Measurements from ENCODE around the gene MBNL1.

The MBNL1 gene

DNA sequence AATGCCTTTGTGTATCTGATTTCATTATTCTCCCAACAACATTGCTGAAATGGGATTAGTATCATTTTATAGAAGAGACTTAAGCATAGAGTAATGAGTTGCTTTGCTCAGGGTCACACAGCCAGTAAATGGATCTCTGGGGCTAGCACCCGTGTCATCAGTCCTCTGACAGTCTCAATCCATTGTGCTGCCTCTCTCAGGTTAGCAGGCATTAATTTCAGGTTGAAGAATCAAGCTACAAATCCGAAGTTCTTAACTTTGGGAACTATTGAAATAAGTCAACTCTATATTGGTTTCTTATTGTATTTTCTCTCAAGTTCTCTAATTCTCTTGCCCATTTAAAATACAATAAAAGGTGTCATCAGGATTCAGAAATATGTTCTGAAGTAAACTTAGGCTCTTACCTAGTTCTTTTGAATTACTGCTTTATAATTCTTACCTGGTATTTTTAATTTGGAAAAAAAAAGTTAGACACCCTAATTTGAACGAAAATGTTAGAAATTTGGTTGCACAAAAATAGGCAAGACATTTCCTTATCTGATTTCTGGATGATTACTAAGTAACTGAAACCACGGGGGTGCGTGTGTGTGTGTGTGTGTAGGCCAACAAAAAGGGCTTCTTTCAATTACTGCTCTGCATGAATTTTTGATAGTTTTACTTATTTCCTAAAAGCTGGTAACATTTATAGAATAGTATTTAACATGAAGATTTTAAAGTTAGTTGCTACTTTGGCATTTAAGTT lies 189.8 kb downstream of the MBNL1 start:
- peaks cover 0 to 81% (median 21%) of the 10 kb centered on the region in 4 donors for H3K4me1 ChIP-seq
- no peak overlapping the region for H3K4me3 ChIP-seq
- H3K27ac ChIP-seq = peak overlapping the region in 1 of 2 donors; percentile 8
- intact Hi-C loops (cut with DNase I; ENCODE audit: low total_unique reads) = no loop called here
- no peak for DNase-seq
- TF ChIP-seq, protein P1, sequence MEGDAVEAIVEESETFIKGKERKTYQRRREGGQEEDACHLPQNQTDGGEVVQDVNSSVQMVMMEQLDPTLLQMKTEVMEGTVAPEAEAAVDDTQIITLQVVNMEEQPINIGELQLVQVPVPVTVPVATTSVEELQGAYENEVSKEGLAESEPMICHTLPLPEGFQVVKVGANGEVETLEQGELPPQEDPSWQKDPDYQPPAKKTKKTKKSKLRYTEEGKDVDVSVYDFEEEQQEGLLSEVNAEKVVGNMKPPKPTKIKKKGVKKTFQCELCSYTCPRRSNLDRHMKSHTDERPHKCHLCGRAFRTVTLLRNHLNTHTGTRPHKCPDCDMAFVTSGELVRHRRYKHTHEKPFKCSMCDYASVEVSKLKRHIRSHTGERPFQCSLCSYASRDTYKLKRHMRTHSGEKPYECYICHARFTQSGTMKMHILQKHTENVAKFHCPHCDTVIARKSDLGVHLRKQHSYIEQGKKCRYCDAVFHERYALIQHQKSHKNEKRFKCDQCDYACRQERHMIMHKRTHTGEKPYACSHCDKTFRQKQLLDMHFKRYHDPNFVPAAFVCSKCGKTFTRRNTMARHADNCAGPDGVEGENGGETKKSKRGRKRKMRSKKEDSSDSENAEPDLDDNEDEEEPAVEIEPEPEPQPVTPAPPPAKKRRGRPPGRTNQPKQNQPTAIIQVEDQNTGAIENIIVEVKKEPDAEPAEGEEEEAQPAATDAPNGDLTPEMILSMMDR (IDR thresholded peaks at IDR 0.05) = no peak
- H3K9me3 ChIP-seq = no peaks in the 10 kb centered on the region
- H3K27me3 ChIP-seq = no peaks in the 10 kb centered on the region
- peaks cover 27 to 60% (median 47%) of the 10 kb centered on the region in 3 donors for H3K36me3 ChIP-seq

DNA sequence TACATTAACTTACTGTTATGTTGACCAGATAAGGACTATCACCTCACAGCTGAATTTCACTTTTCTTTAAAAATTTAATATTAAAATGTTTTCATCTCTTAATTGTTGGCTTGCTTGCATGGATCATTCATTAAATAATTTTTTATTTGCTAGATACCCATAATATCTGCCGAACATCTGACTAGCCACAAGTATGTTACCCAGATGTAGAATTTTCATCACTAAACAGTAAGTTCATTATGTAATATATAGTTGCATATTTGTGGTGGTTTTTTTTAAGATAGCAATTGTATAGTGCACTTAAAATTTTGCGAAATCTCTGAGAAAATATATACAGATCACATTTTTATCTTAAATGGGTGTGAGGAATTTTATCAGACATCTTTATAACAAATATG lies 190.4 kb downstream of the MBNL1 start:
- Histone ChIP-seq H3K9me3 (no peaks in the 10 kb centered on the region), H3K27ac (peak overlapping the region in 1 of 2 donors; percentile 8), H3K27me3 (no peaks in the 10 kb centered on the region), H3K36me3 (peaks cover 30 to 66% (median 44%) of the 10 kb centered on the region in 3 donors), H3K4me3 (no peak overlapping the region), H3K4me1 (peaks cover 0 to 79% (median 17%) of the 10 kb centered on the region in 4 donors)
- TF ChIP-seq, protein P1 (IDR thresholded peaks at IDR 0.05) = no peak
- DNase-seq = no peak
- intact Hi-C loops (cut with DNase I; ENCODE audit: low total_unique reads) = no loop called here

DNA sequence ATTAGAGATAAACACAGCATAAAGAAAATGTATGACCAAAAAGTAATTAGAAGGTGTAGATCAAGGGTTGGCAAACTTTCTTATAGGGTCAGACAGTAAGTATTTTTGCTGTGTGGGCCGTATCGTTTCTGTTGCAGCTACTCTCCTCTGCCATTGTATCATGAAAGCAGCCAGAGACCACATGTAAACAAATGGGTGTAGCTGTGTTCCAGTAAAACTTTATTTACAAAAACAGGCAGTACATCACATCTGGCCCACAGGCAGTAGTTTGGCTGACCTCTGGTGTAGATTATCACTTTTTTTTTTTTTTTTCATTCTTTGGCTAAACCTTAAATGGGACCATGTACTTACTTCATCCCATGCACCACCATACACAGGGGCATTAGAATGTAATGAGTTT lies 190.8 kb downstream of the MBNL1 start:
- intact Hi-C loops (cut with DNase I; ENCODE audit: low total_unique reads) = no loop called here
- peaks cover 30 to 68% (median 46%) of the 10 kb centered on the region in 3 donors for H3K36me3 ChIP-seq
- no peaks in the 10 kb centered on the region for H3K27me3 ChIP-seq
- no peak for DNase-seq
- no peaks in the 10 kb centered on the region for H3K9me3 ChIP-seq
- no peak overlapping the region for H3K4me3 ChIP-seq
- TF ChIP-seq, protein P1 (IDR thresholded peaks at IDR 0.05) = no peak
- peaks cover 0 to 76% (median 15%) of the 10 kb centered on the region in 4 donors for H3K4me1 ChIP-seq
- no peak overlapping the region for H3K27ac ChIP-seq

DNA sequence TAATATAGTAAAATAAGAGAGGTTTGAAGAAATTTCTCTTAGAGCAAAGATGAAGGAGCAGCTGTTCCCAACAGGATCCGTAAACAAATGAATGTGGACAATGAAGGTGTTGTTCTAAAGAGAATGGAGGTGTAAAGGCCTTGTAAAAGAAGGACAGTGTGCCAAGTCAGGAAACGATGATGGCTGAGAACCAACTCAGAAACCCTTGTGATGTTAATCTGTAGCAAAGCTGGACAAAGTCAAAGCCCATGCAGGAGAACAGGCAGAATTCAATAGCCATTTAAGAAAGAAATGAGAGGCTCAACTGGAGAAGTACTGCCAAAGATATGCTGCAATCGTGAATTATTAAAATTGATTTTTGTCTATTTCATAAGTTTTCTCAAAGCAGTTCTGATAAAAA lies 192.2 kb downstream of the MBNL1 start:
- no peaks in the 10 kb centered on the region for H3K9me3 ChIP-seq
- peaks cover 41 to 79% (median 51%) of the 10 kb centered on the region in 3 donors for H3K36me3 ChIP-seq
- H3K4me3 ChIP-seq = no peak overlapping the region
- H3K27ac ChIP-seq = peak overlapping the region in 1 of 2 donors; percentile 21
- peaks cover 0 to 77% (median 12%) of the 10 kb centered on the region in 4 donors for H3K4me1 ChIP-seq
- intact Hi-C loops (cut with DNase I; ENCODE audit: low total_unique reads) = no loop called here
- H3K27me3 ChIP-seq = no peaks in the 10 kb centered on the region
- TF ChIP-seq, protein P1 (IDR thresholded peaks at IDR 0.05) = no peak
- no peak for DNase-seq

DNA sequence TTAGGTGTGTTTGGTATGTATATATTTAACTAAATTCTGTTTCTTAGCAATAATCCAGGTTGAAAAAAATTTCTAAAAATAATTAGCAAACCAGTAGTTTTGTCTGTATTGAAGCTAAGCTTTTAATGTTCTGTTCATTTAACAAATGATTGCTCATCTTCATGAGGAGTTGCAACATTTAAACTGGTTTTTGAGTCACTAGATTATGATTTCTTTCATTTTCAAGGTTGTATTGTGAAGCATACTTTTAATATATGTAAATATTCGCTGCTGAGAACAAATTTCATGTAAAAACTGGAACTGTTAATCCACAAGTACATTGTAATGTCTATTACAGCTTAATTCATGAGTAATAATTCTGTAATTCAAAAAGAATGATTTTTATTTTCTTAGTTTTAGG lies 192.7 kb downstream of the MBNL1 start:
- H3K27me3 ChIP-seq = no peaks in the 10 kb centered on the region
- H3K4me1 ChIP-seq = peaks cover 0 to 77% (median 12%) of the 10 kb centered on the region in 4 donors
- intact Hi-C loops (cut with DNase I; ENCODE audit: low total_unique reads) = no loop called here
- peaks cover 41 to 75% (median 45%) of the 10 kb centered on the region in 3 donors for H3K36me3 ChIP-seq
- no peak overlapping the region for H3K4me3 ChIP-seq
- TF ChIP-seq, protein P1 (IDR thresholded peaks at IDR 0.05) = no peak
- no peaks in the 10 kb centered on the region for H3K9me3 ChIP-seq
- H3K27ac ChIP-seq = peak overlapping the region in 1 of 2 donors; percentile 21
- no peak for DNase-seq
